Testis (tissue), 3 donors: ENCODE data around the gene TNFAIP8L2. TPM values are rescaled to one million over a fixed set of nuclear protein-coding genes. Genes with fewer than 3 reads are reported as not detected.
A peak's percentile ranks its signal among the peaks of the same experiment; 100 is the strongest.

ENCODE experiments used
- DNase-seq: peaks from one replicate; pipeline ENCODE4 v3.0.0-alpha.2; 2019
- H3K27ac ChIP-seq, 2 donors: fragments of 200-600 bp; sonication (generic); one replicate each; pipeline ENCODE4 v1.5.1; 2019
- H3K27me3 ChIP-seq: fragments of 200-600 bp; sonication (generic); one replicate; pipeline ENCODE4 v1.5.1; 2019
- H3K36me3 ChIP-seq: fragments of 200-600 bp; sonication (generic); one replicate; pipeline ENCODE4 v1.5.1; 2017; ENCODE audit warnings: low read depth; ENCODE audit errors: missing control alignments
- H3K4me1 ChIP-seq: fragments of 200-600 bp; sonication (generic); one replicate; pipeline ENCODE4 v1.5.1; 2019
- H3K4me3 ChIP-seq, 2 donors: fragments of 200-600 bp; sonication (generic); one replicate each; pipeline ENCODE4 v1.5.1; 2017 to 2019
- H3K9me3 ChIP-seq: fragments of 200-600 bp; sonication (generic); one replicate; pipeline ENCODE4 v1.5.1; 2017
- CTCF ChIP-seq, 3 experiments: fragments of 450-650 bp in 2 of 3; fragments of 200-600 bp in 1 of 3; sonication (generic) in 1 of 3; IDR thresholded peaks; one replicate each; pipeline ENCODE4 v1.5.1; 2016 to 2019; ENCODE audit warnings: antibody characterized with exemption in 3 of 3, mild to moderate bottlenecking in 2 of 3, moderate library complexity in 1 of 3
- POLR2A ChIP-seq: fragments of 450-650 bp; IDR thresholded peaks from one replicate; pipeline ENCODE4 v1.6.1; 2017; ENCODE audit warnings: antibody characterized with exemption, mild to moderate bottlenecking, moderate library complexity
- WGBS, 2 donors: methylation state at CpG; one replicate each; pipeline ENCODE4 v1.1.5; 2018; 5-methylcytosine and 5-hydroxymethylcytosine counted together
- intact Hi-C: fragments of 100-400 bp; cut with DNase I; formaldehyde crosslinking; loops from one replicate; pipeline ENCODE4 v1.15.1; 2023; ENCODE audit warnings: low total_unique reads
- polyA plus RNA-seq: library from polyadenylated mRNA; stranded (reverse); fragments of 350-450 nt; fragmentation: Illumina TruSeq; extraction: RNeasy Lipid Tissue Mini Kit (QIAGEN cat#74804); gene quantifications from one replicate; pipeline ENCODE4 v1.2.3, GENCODE V29; 2014; ENCODE audit warnings: low read depth, low replicate concordance; ENCODE audit not compliant: insufficient read depth
- total RNA-seq, 2 donors: library from RNA; depleted of rRNA; stranded (reverse); fragments of >200 nt; gene quantifications; one replicate each; pipeline ENCODE4 v1.2.3, GENCODE V29; 2016

TNFAIP8L2 gene
- total and polyA plus RNA-seq, 3 donors from 2014 or later: 0.55 to 2.1 (median 0.99) TPM

DNA sequence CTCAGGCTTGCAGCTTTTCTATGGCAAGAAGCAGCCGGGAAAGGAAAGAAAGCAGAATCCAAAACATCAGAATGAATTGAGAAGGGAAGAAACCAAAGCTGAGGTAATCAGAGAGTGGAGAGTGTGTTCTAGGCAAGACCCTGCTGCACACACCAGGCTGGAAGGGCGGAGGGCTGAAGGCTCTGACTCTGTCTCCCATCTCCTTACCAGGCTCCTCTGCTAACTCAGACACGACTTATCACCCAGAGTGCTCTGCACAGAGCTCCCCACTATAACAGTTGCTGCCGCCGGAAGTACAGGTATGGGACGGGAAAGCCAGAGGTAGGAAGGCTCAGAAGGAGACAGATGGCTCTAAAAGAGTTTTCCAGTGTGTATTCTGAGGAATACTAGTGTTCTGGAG, 10.7 kb downstream of the TNFAIP8L2 start:
- WGBS, 2 donors: 55 to 73% methylated on average over 6 of the region's 6 CpGs
- no peaks in the 10 kb centered on the region for H3K36me3 ChIP-seq
- H3K27ac ChIP-seq: no peak overlapping the region
- TF ChIP-seq POLR2A (no peak), CTCF (IDR thresholded peaks at IDR 0.05) (no peak)
- intact Hi-C loops: no loop called here
- peak overlapping the region in 1 of 2 donors; percentile 67 for H3K4me3 ChIP-seq
- DNase-seq: no peak
- H3K9me3 ChIP-seq: no peaks in the 10 kb centered on the region
- H3K4me1 ChIP-seq: peaks cover 15% of the 10 kb centered on the region
- H3K27me3 ChIP-seq: no peaks in the 10 kb centered on the region

GRCh38 chr1:151171190-151171589, 14.7 kb downstream of the TNFAIP8L2 start:
- 78 to 91% methylated on average over 5 of the region's 5 CpGs for WGBS, 2 donors
- no peaks in the 10 kb centered on the region for H3K9me3 ChIP-seq
- H3K36me3 ChIP-seq: no peaks in the 10 kb centered on the region
- H3K4me1 ChIP-seq: peaks cover 5% of the 10 kb centered on the region
- H3K27me3 ChIP-seq: no peaks in the 10 kb centered on the region
- no peak for DNase-seq
- TF ChIP-seq CTCF (IDR thresholded peaks at IDR 0.05) (no peak), POLR2A (no peak)
- intact Hi-C loops: no loop called here
- no peak overlapping the region for H3K27ac ChIP-seq
- H3K4me3 ChIP-seq: no peak overlapping the region

DNA sequence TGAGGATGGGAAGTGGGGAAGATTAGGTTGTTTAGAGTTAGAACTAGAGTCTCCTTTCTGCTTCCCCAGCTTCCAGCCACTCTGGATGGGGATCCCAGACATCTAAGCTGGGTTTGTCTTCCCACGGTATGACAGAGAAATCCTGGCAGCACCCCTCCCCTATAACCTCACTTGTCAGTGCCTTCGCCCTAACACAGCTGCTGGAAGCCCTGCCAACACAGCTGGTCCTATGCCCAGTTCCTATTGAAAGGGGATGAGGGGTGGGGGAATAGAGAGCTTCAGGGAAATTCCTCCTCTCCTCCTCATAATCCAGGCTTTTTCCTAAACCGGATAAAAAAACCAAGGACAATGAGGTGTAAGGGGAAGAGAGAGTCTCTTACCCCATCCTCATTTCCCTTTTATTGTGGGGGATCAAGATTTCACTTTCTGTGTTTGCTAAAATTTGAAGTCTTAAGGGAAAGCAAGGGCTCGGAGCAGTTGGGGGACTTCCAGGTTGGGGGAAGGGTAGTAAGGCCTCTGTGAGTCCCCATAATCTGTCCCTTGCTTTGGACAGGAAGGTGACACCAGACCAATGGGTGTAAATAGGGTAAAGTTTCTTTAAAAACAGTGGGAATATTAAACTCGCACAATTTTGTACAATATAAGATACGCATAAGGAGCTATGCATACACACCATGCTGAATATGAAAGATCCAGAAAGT, 18.7 kb downstream of the TNFAIP8L2 start:
- H3K36me3 ChIP-seq: peaks cover 4% of the 10 kb centered on the region
- DNase-seq: no peak
- H3K27me3 ChIP-seq: no peaks in the 10 kb centered on the region
- 64 to 77% methylated on average over 6 of the region's 6 CpGs for WGBS, 2 donors
- no peak overlapping the region for H3K27ac ChIP-seq
- no peak overlapping the region for H3K4me3 ChIP-seq
- intact Hi-C loops: no loop called here
- no peaks in the 10 kb centered on the region for H3K9me3 ChIP-seq
- H3K4me1 ChIP-seq: no peaks in the 10 kb centered on the region
- TF ChIP-seq POLR2A (no peak), CTCF (IDR thresholded peaks at IDR 0.05) (no peak)

DNA sequence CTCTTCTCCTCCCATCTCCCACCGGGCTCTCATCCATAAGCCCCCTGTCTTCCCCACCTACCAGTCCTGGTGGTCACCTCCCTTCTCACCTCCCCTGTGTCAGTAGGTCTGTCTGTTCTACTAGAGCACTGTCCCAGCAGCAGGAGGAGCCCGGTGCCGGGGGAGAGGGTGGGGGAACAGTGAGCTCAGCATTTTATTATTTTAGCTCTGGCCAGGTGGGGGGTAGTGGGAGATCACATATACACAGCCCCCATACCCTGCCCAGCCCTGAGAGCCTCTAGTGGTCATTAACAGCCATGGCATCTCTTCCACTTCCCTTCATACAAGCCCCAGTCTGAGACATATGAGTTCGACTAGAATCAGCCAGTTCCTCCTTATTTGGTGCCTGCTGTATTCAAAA, 19.4 kb downstream of the TNFAIP8L2 start, which contains the start of gene TMOD4:
TMOD4 (minus strand) TSS at position 119 of the 400 bp plus-strand sequence. CDS start 1,106 bp downstream, outside the sequence.
- WGBS, 2 donors: 61 to 74% methylated on average over 4 of the region's 4 CpGs
- H3K36me3 ChIP-seq: peaks cover 4% of the 10 kb centered on the region

More for the DNA sequence above, 19.4 kb downstream of the TNFAIP8L2 start, which contains the start of gene TMOD4:
- no peaks in the 10 kb centered on the region for H3K9me3 ChIP-seq
- H3K4me3 ChIP-seq: no peak within 1 kb of the TSS
- no peak for DNase-seq
- intact Hi-C loops: no loop called here
- no peak for TF ChIP-seq POLR2A
- peak in 2 of 3 experiments; percentile 13 to 45 for TF ChIP-seq CTCF (IDR thresholded peaks at IDR 0.05)
- no peaks in the 10 kb centered on the region for H3K4me1 ChIP-seq
- H3K27me3 ChIP-seq: no peaks in the 10 kb centered on the region
- H3K27ac ChIP-seq: no peak within 1 kb of the TSS
